NT2/D1 (cell line): ENCODE data around the gene CXCL6.

Source experiments
- SUZ12 ChIP-seq: IDR thresholded peaks from 2 replicates; pipeline ENCODE4 v1.6.1; 2011; ENCODE audit not compliant: insufficient read length, insufficient read depth; ENCODE audit errors: extremely low read depth
- YY1 ChIP-seq: IDR thresholded peaks from 2 replicates; pipeline ENCODE4 v1.6.1; 2011; ENCODE audit not compliant: insufficient read length, insufficient read depth
- ZNF274 ChIP-seq: IDR thresholded peaks from 2 replicates; pipeline ENCODE4 v1.6.1; 2011; ENCODE audit warnings: mild to moderate bottlenecking, low read depth, low read length

DNA sequence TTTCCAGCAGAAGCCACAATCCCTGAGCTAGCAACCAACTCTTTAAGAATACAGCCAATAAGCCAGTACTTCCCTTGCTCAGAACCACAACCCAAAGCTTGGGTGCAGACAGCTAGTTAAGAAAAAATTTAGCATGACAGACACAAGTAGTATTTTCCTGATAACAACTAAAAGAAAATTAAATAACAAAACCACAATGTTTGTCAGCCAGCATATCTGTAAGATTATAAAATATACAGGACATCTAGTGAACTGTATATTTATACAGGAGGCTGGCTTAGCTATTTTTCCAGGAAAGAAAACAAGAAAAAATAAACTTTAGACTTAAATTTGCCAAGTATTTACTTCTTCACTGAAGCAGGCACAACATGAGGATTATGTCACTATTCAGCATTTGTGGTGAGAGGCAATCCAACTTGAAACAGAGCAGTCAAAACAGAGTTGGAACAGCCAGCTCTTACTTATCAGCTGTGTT, 23.2 kb downstream of the CXCL6 start:
- TF ChIP-seq ZNF274: no peak
- no peak for TF ChIP-seq YY1
- TF ChIP-seq SUZ12: no peak
